ENCODE data around the gene SOX5. TPM values are rescaled to one million over a fixed set of nuclear protein-coding genes. Genes with fewer than 3 reads are reported as not detected.

The SOX5 gene
- total and polyA plus RNA-seq, 2 donors (not counting 1 experiment from before 2014, with no cell fraction given), result 3.9 to 17.2 TPM

GRCh38 chr12:23817345-23817744 lies 132.1 kb downstream of the SOX5 start:
- no peak overlapping the region for H3K27ac ChIP-seq (ENCODE audit: low read length in 2 of 2)
- WGBS (ENCODE audit: insufficient coverage), result no CpG with 5 or more reads among the region's 2 CpGs
- ATAC-seq (ENCODE audit: low read depth) (no peak), DNase-seq (no peak)
- H3K4me3 ChIP-seq (ENCODE audit: control extremely low read depth in 1 of 5, extremely low read depth in 1 of 5, insufficient read depth in 1 of 5, low read depth in 2 of 5, low read length in 4 of 5), result no peak overlapping the region
- H3K4me1 Mint-ChIP-seq, result no peaks in the 10 kb centered on the region
- H3K36me3 ChIP-seq (replicated peaks in 1 of 2; ENCODE audit: control extremely low read depth in 1 of 2, control insufficient read depth in 1 of 2, extremely low read depth in 1 of 2, insufficient read depth in 2 of 2, low read length in 1 of 2), result no peaks in the 10 kb centered on the region
- no peaks in the 10 kb centered on the region for H3K9me3 ChIP-seq (ENCODE audit: control extremely low read depth in 1 of 3, control insufficient read depth in 2 of 3, insufficient read depth in 1 of 3, low read length in 2 of 3)
- H3K4me2 ChIP-seq (replicated peaks; ENCODE audit: low read depth, low read length, poor library complexity, severe bottlenecking), result no peak overlapping the region
- no peaks in the 10 kb centered on the region for H3K9me3 Mint-ChIP-seq (ENCODE audit: insufficient read depth)
- POLR2A ChIA-PET, result no interaction called here
- no peaks in the 10 kb centered on the region for H4K20me1 ChIP-seq (ENCODE audit: control insufficient read depth, insufficient read depth, low read length, poor library complexity, severe bottlenecking)
- no peak for TF ChIP-seq EZH2 (IDR thresholded peaks at IDR 0.05; ENCODE audit: borderline replicate concordance, insufficient read depth, low read depth, low read length, poor library complexity, severe bottlenecking)
- no peak for TF ChIP-seq CTCF (IDR thresholded peaks at IDR 0.05)
- CTCF ChIA-PET, result no interaction called here
- H3K4me3 Mint-ChIP-seq, result no peak overlapping the region
- H3K27me3 Mint-ChIP-seq, result no peaks in the 10 kb centered on the region
- H3K4me1 ChIP-seq (ENCODE audit: control insufficient read depth in 2 of 2, insufficient read depth in 2 of 2, low read length in 2 of 2), result no peaks in the 10 kb centered on the region
- intact Hi-C loops (cut with micrococcal nuclease), result no loop called here
- H3K27me3 ChIP-seq (replicated peaks in 1 of 4; ENCODE audit: control extremely low read depth in 1 of 4, control insufficient read depth in 3 of 4, insufficient read depth in 4 of 4, low read length in 3 of 4), result no peaks in the 10 kb centered on the region
- H3K27ac Mint-ChIP-seq, result no peak overlapping the region
- H2AFZ ChIP-seq (ENCODE audit: insufficient read depth, low read depth, low read length, poor library complexity, severe bottlenecking), result no peak overlapping the region
- H3K9ac ChIP-seq (ENCODE audit: low read length), result no peak overlapping the region
- no peaks in the 10 kb centered on the region for H3K79me2 ChIP-seq (ENCODE audit: control insufficient read depth, insufficient read depth, low read length)

- Histone ChIP-seq H3K9ac (ENCODE audit: low read length) (no peak overlapping the region), H3K4me1 (ENCODE audit: control insufficient read depth in 2 of 2, insufficient read depth in 2 of 2, low read length in 2 of 2) (no peaks in the 10 kb centered on the region), H2AFZ (ENCODE audit: insufficient read depth, low read depth, low read length, poor library complexity, severe bottlenecking) (no peak overlapping the region), H3K9me3 (ENCODE audit: control extremely low read depth in 1 of 3, control insufficient read depth in 2 of 3, insufficient read depth in 1 of 3, low read length in 2 of 3) (no peaks in the 10 kb centered on the region), H3K36me3 (replicated peaks in 1 of 2; ENCODE audit: control extremely low read depth in 1 of 2, control insufficient read depth in 1 of 2, extremely low read depth in 1 of 2, insufficient read depth in 2 of 2, low read length in 1 of 2) (no peaks in the 10 kb centered on the region), H3K4me2 (replicated peaks; ENCODE audit: low read depth, low read length, poor library complexity, severe bottlenecking) (no peak overlapping the region), H3K4me3 (ENCODE audit: control extremely low read depth in 1 of 5, extremely low read depth in 1 of 5, insufficient read depth in 1 of 5, low read depth in 2 of 5, low read length in 4 of 5) (no peak overlapping the region), H3K27me3 (replicated peaks in 1 of 4; ENCODE audit: control extremely low read depth in 1 of 4, control insufficient read depth in 3 of 4, insufficient read depth in 4 of 4, low read length in 3 of 4) (no peaks in the 10 kb centered on the region), H3K27ac (ENCODE audit: low read length in 2 of 2) (no peak overlapping the region), H4K20me1 (ENCODE audit: control insufficient read depth, insufficient read depth, low read length, poor library complexity, severe bottlenecking) (no peaks in the 10 kb centered on the region), H3K79me2 (ENCODE audit: control insufficient read depth, insufficient read depth, low read length) (no peaks in the 10 kb centered on the region)
- Mint-ChIP-seq H3K27me3 (no peaks in the 10 kb centered on the region), H3K9me3 (ENCODE audit: insufficient read depth) (no peaks in the 10 kb centered on the region), H3K27ac (no peak overlapping the region), H3K4me3 (no peak overlapping the region), H3K4me1 (no peaks in the 10 kb centered on the region)
- TF ChIP-seq CTCF (IDR thresholded peaks at IDR 0.05) (no peak), EZH2 (IDR thresholded peaks at IDR 0.05; ENCODE audit: borderline replicate concordance, insufficient read depth, low read depth, low read length, poor library complexity, severe bottlenecking) (no peak)
- intact Hi-C loops (cut with micrococcal nuclease), result no loop called here
- CTCF ChIA-PET, result no interaction called here
- ATAC-seq (ENCODE audit: low read depth), result no peak
- 93% methylated on average over 4 of the region's 4 CpGs for WGBS (ENCODE audit: insufficient coverage)
- POLR2A ChIA-PET, result no interaction called here
- no peak for DNase-seq
Measured at GRCh38 chr12:23816394-23816851, 133.0 kb downstream of the SOX5 start.

All from B cell (primary cell).